Measurements from ENCODE around the gene CDH26.

CDH26 gene

DNA sequence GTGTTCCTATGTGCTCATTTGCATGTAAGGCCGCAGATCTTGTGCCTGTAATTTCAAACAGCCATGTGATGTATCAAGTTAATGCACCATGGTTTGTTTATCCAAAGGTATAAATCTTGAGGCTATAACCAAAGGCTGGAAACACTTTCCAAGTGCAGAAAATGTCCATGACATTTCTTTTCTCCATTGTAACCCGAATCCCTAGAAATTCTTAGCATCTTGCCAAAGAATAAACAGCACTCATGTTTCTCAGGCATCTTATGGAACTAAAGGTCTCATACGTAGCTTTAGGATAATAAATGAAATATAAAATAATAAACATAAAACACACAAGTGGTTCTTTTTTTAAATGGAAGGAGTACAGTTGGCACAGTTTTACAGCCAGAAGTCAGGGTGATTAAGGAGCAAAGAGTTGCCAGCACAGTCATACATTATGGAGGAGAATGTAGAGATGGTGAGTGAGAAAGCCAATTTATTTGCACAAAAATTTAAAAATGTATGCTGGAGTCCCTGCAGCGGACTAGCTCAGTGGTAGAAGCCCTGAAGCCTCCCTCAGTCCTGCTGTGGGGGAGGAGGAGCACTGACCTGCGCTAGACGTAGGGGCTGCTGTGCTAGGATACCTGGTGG, 18.0 kb downstream of the CDH26 start:
- no peak for DNase-seq (ENCODE audit: low read depth)
- H3K4me3 ChIP-seq (ENCODE audit: control insufficient read depth, low read depth, low read length) = no peak overlapping the region
- TF ChIP-seq, protein P1, sequence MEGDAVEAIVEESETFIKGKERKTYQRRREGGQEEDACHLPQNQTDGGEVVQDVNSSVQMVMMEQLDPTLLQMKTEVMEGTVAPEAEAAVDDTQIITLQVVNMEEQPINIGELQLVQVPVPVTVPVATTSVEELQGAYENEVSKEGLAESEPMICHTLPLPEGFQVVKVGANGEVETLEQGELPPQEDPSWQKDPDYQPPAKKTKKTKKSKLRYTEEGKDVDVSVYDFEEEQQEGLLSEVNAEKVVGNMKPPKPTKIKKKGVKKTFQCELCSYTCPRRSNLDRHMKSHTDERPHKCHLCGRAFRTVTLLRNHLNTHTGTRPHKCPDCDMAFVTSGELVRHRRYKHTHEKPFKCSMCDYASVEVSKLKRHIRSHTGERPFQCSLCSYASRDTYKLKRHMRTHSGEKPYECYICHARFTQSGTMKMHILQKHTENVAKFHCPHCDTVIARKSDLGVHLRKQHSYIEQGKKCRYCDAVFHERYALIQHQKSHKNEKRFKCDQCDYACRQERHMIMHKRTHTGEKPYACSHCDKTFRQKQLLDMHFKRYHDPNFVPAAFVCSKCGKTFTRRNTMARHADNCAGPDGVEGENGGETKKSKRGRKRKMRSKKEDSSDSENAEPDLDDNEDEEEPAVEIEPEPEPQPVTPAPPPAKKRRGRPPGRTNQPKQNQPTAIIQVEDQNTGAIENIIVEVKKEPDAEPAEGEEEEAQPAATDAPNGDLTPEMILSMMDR (conservative IDR thresholded peaks at IDR 0.05; ENCODE audit: control insufficient read depth, insufficient read depth, low read depth, low read length) = no peak

DNA sequence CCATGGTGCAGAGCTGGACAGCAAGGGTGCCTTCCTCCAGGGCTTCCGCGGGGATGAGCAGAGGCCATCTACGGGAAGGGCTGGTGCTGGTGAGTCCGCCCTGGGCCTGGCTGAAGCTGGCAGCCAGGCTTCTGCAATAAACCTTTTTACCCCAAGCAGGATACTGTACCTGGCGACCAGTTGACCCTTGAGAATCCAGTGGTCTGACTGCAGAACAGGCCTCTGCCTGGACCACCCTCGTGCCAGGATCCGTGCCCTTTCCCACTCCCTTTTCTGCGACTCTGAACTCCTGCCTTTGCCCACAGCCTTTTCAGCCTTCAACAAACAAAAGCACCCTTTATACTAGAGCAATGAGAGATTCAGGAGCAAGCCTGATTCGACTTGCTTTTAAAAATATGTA, 18.9 kb downstream of the CDH26 start:
- DNase-seq (ENCODE audit: low read depth) = no peak
- no peak overlapping the region for H3K4me3 ChIP-seq (ENCODE audit: control insufficient read depth, low read depth, low read length)
- TF ChIP-seq, protein P1 (conservative IDR thresholded peaks at IDR 0.05; ENCODE audit: control insufficient read depth, insufficient read depth, low read depth, low read length) = no peak

DNA sequence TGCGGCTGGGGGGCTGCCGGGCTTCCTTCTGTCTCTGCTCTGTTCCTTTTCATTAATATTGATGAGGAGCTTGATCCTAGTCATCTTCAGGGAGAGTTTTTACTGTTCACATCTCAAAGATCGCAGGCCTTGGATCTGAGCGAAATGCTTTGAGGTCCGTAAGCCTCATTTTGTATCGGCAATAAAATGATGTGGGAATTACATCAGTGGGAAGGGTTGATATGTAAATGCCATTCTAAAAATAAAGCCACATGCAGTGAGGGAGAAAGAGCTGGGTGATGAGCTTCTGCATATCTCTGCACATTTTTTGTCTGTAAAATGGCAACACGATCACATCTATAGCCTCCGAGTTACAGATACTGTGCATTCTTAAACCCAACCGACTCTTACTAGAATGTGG, 24.9 kb downstream of the CDH26 start:
- TF ChIP-seq, protein P1 (conservative IDR thresholded peaks at IDR 0.05; ENCODE audit: control insufficient read depth, insufficient read depth, low read depth, low read length) = no peak
- H3K4me3 ChIP-seq (ENCODE audit: control insufficient read depth, low read depth, low read length) = no peak overlapping the region
- DNase-seq (ENCODE audit: low read depth) = no peak

DNA sequence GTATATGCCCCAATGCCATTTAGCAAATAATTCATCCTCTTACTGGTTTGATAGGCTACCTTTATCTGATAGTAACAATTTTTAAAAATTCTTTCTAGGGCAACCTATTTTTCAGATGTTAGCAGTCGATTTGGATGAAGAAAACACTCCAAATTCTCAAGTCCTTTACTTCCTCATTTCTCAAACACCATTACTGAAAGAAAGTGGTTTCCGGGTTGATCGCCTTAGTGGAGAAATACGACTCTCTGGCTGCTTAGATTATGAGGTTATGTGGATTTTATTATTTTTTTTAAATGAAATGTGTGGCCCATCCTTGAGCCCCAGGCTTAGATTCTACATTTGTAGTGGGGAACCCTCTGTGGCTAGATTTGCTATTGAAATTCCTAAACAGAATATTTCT, 26.3 kb downstream of the CDH26 start:
- no peak for DNase-seq (ENCODE audit: low read depth)
- TF ChIP-seq, protein P1 (conservative IDR thresholded peaks at IDR 0.05; ENCODE audit: control insufficient read depth, insufficient read depth, low read depth, low read length) = no peak
- H3K4me3 ChIP-seq (ENCODE audit: control insufficient read depth, low read depth, low read length) = no peak overlapping the region

DNA sequence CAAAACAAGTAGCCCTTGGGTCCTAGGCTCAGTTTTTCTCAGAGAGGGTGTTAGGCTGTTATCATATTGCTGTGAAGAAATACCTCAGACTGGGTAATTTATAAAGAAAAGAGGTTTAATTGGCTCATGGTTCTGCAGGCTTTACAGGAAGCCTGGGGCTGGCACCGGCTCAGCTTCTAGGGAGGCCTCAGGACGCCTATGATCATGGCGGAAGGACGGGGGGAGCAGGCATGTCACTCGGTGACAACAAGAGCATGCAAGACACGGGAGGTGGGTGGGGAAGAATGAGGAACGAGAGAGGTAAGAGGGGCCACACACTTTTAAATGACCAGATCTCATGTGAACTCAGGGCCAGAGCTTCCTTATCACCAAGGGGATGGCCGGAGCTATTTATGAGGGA, 26.9 kb downstream of the CDH26 start:
- TF ChIP-seq, protein P1 (conservative IDR thresholded peaks at IDR 0.05; ENCODE audit: control insufficient read depth, insufficient read depth, low read depth, low read length) = no peak
- H3K4me3 ChIP-seq (ENCODE audit: control insufficient read depth, low read depth, low read length) = no peak overlapping the region
- DNase-seq (ENCODE audit: low read depth) = no peak

DNA sequence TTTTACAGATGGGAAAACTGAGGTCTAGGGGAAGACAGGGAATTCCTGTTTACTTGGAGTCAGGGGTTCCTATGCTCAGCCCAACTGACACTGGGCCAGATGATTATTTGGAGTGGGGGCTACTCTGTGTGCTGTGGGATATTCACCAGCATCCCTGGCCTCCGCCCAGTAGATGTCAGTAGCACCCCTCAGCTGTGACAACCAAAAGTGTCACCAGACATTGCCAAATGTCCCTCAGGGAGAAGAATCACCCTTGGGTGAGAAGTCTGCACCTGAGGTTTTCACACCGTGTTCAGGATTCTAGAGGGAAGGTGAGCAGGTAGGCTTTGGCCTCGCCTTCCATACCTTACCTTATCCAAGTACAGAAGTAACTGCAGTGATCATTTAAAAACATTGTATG, 27.6 kb downstream of the CDH26 start:
- H3K4me3 ChIP-seq (ENCODE audit: control insufficient read depth, low read depth, low read length) = no peak overlapping the region
- no peak for DNase-seq (ENCODE audit: low read depth)
- TF ChIP-seq, protein P1 (conservative IDR thresholded peaks at IDR 0.05; ENCODE audit: control insufficient read depth, insufficient read depth, low read depth, low read length) = no peak

DNA sequence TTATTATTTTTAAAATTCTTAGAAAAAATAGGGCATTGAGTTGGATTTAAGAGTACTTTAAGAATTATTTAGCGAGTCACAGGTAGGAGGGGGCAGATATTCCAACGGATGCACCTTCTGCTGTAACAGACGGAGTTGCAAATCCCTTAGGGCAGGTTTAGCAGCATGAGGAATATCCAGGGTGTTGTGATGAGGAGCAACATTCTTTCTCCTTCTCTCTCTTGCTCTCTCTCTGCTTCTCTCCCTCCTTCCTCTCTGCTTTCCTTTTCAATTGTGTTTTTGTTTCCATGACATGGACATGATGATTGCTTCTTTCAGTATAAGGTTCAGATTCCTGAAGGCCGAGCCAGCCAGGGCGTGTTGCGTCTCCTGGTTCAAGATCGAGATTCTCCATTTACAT, 28.9 kb downstream of the CDH26 start:
- TF ChIP-seq, protein P1 (conservative IDR thresholded peaks at IDR 0.05; ENCODE audit: control insufficient read depth, insufficient read depth, low read depth, low read length) = no peak
- no peak for DNase-seq (ENCODE audit: low read depth)

More for the DNA sequence above, 28.9 kb downstream of the CDH26 start:
- H3K4me3 ChIP-seq (ENCODE audit: control insufficient read depth, low read depth, low read length) = no peak overlapping the region

All from fibroblast of mammary gland (primary cell).